WTC11 (cell line): ENCODE results near the gene INTS7. TPM values are rescaled to one million over a fixed set of nuclear protein-coding genes. Genes with fewer than 3 reads are reported as not detected.

Experiments used
- ATAC-seq: fragments of 200-7000 bp; cut with Tn5 transposase; 2 replicates; pipeline ENCODE4 v1.10.0; 2021; ENCODE audit warnings: mild to moderate bottlenecking, moderate library complexity
- CTCF ChIA-PET: fragments of 300-600 bp; sonication (Branson Sonifier 250); formaldehyde crosslinking; loops from one replicate; lab custom pipeline; 2021; ENCODE audit warnings: antibody characterized with exemption; lab: Charles Lee
- POLR2A ChIA-PET: fragments of 350-600 bp; sonication (Branson Sonifier 250); formaldehyde crosslinking; loops from one replicate; lab custom pipeline; 2021; ENCODE audit warnings: antibody characterized with exemption; lab: Charles Lee
- DNase-seq: peaks from one replicate; pipeline ENCODE4 v3.0.0; 2021; ENCODE audit warnings: low spot score
- H3K27ac Mint-ChIP-seq: 2 replicates; pipeline ENCODE4 v1.8.0; 2021; ENCODE audit warnings: mixed read lengths
- H3K27me3 Mint-ChIP-seq: 2 replicates; pipeline ENCODE4 v1.8.0; 2021; ENCODE audit warnings: low read depth, mild to moderate bottlenecking, moderate library complexity, mixed read lengths
- H3K36me3 Mint-ChIP-seq: 2 replicates; pipeline ENCODE4 v1.8.0; 2021; ENCODE audit warnings: mixed read lengths
- H3K4me1 Mint-ChIP-seq: 2 replicates; pipeline ENCODE4 v1.8.0; 2022; ENCODE audit warnings: mixed read lengths
- H3K4me3 Mint-ChIP-seq: 2 replicates; pipeline ENCODE4 v1.8.0; 2021; ENCODE audit warnings: mild to moderate bottlenecking, moderate library complexity, mixed read lengths
- H3K9me3 Mint-ChIP-seq: 2 replicates; pipeline ENCODE4 v1.8.0; 2021; ENCODE audit warnings: mixed read lengths
- ERG ChIP-seq: fragments of 250-450 bp; sonication (Bioruptor Pico); IDR thresholded peaks from 2 replicates; pipeline ENCODE4 v1.8.0; 2021; ENCODE audit warnings: mild to moderate bottlenecking
- FOXP1 ChIP-seq: sonication (generic); formaldehyde crosslinking; IDR thresholded peaks from 2 replicates; pipeline ENCODE4 v1.8.0; 2022; ENCODE audit warnings: missing genetic modification reagents, mild to moderate bottlenecking, moderate library complexity, borderline replicate concordance
- GTF2I ChIP-seq: fragments of 250-450 bp; sonication (Bioruptor Pico); conservative IDR thresholded peaks from 2 replicates; pipeline ENCODE4 v1.4.0; 2021; ENCODE audit warnings: mild to moderate bottlenecking
- HMGXB4 ChIP-seq: sonication (generic); formaldehyde crosslinking; IDR thresholded peaks from 2 replicates; pipeline ENCODE4 v1.8.1; 2023; ENCODE audit warnings: mild to moderate bottlenecking, moderate library complexity, missing genetic modification reagents
- JAZF1 ChIP-seq: fragments of 250-450 bp; sonication (Bioruptor Pico); IDR thresholded peaks from 2 replicates; pipeline ENCODE4 v1.9.0; 2021; ENCODE audit warnings: moderate library complexity, mild to moderate bottlenecking, inconsistent platforms
- NFYB ChIP-seq: sonication (generic); formaldehyde crosslinking; conservative IDR thresholded peaks from 2 replicates; pipeline ENCODE4 v1.8.0; 2022; ENCODE audit warnings: low read depth, missing genetic modification reagents
- RORB ChIP-seq: fragments of 250-450 bp; sonication (Bioruptor Pico); IDR thresholded peaks from 2 replicates; pipeline ENCODE4 v1.9.0; 2021; ENCODE audit warnings: mild to moderate bottlenecking
- SMAD4 ChIP-seq: sonication (generic); formaldehyde crosslinking; IDR thresholded peaks from 2 replicates; pipeline ENCODE4 v1.8.0; 2022; ENCODE audit warnings: mild to moderate bottlenecking, missing genetic modification reagents
- TEAD1 ChIP-seq: sonication (generic); formaldehyde crosslinking; IDR thresholded peaks from 2 replicates; pipeline ENCODE4 v1.8.0; 2022; ENCODE audit warnings: mild to moderate bottlenecking, missing genetic modification reagents
- TEAD4 ChIP-seq: sonication (generic); formaldehyde crosslinking; IDR thresholded peaks from 2 replicates; pipeline ENCODE4 v1.8.0; 2022; ENCODE audit warnings: mild to moderate bottlenecking, missing genetic modification reagents
- TP53 ChIP-seq: sonication (generic); formaldehyde crosslinking; IDR thresholded peaks from 2 replicates; pipeline ENCODE4 v1.8.1; 2023; ENCODE audit warnings: mild to moderate bottlenecking, missing genetic modification reagents
- ZNF232 ChIP-seq: sonication (generic); formaldehyde crosslinking; IDR thresholded peaks from 2 replicates; pipeline ENCODE4 v1.8.0; 2022; ENCODE audit warnings: mild to moderate bottlenecking, missing genetic modification reagents
- ZNF416 ChIP-seq: fragments of 250-450 bp; sonication (Bioruptor Pico); IDR thresholded peaks from 2 replicates; pipeline ENCODE4 v1.9.0; 2021; ENCODE audit warnings: mild to moderate bottlenecking, inconsistent platforms
- total RNA-seq: library from RNA; stranded (reverse); gene quantifications from 3 replicates; pipeline ENCODE4 v1.2.3, GENCODE V29; 2021
- TF ChIP-seq, protein P1 (sequence below): fragments of 250-450 bp; sonication (Bioruptor Pico); IDR thresholded peaks from 2 replicates; pipeline ENCODE4 v2.1.2; 2022; ENCODE audit warnings: mild to moderate bottlenecking, moderate library complexity
- TF ChIP-seq, protein P2 (sequence below): sonication (generic); formaldehyde crosslinking; IDR thresholded peaks from 2 replicates; pipeline ENCODE4 v1.8.1; 2022; ENCODE audit warnings: low read depth, mild to moderate bottlenecking, moderate library complexity, missing genetic modification reagents, borderline replicate concordance
- TF ChIP-seq, protein P3 (sequence below): sonication (generic); formaldehyde crosslinking; IDR thresholded peaks from 2 replicates; pipeline ENCODE4 v1.8.0; 2023; ENCODE audit warnings: missing genetic modification reagents
- TF ChIP-seq, protein P4 (sequence below): sonication (generic); formaldehyde crosslinking; IDR thresholded peaks from 2 replicates; pipeline ENCODE4 v1.8.0; 2022; ENCODE audit warnings: mild to moderate bottlenecking, missing genetic modification reagents
- TF ChIP-seq, protein P5 (sequence below): sonication (generic); formaldehyde crosslinking; IDR thresholded peaks from 2 replicates; pipeline ENCODE4 v1.8.0; 2022; ENCODE audit warnings: mild to moderate bottlenecking, missing genetic modification reagents

The INTS7 gene
- total RNA-seq, 1 experiment from 2014 or later = 17.2 TPM

DNA sequence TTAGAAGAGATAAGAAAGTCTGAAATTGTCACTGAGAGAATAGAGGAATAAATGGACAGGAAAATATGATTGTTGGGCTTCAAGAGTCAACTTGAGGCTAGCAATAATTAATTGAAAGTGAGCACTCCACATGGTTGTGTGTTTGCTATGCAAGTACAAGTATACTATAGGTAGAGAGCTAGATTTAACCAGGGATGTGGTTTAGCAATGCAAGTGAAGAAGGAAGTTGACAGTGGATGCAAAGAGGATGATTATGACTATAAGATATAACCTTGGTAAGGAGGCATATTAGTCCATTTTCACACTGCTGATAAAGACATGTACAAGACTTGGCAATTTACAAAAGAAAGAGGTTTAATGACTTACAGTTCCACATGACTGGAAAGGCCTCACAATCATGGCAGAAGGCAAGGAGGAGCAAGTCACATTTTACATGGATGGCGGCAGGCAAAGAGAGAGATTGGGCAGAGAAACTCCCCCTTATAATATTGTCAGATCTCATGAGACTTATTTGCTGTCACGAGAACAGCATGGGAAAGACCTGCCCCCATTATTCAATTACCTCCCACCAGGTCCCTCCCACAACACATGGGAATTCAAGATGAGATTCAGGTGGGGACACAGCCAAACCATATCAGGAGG lies 47.5 kb upstream of the INTS7 start (continued):
- TF ChIP-seq TEAD1 (CRISPR knock-in tag) = no peak
- TF ChIP-seq ERG (CRISPR knock-in tag) = no peak
- no peak for TF ChIP-seq SMAD4
- TF ChIP-seq, protein P1, sequence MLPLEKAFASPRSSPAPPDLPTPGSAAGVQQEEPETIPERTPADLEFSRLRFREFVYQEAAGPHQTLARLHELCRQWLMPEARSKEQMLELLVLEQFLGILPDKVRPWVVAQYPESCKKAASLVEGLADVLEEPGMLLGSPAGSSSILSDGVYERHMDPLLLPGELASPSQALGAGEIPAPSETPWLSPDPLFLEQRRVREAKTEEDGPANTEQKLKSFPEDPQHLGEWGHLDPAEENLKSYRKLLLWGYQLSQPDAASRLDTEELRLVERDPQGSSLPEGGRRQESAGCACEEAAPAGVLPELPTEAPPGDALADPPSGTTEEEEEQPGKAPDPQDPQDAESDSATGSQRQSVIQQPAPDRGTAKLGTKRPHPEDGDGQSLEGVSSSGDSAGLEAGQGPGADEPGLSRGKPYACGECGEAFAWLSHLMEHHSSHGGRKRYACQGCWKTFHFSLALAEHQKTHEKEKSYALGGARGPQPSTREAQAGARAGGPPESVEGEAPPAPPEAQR (CRISPR knock-in tag) = no peak
- TF ChIP-seq RORB (CRISPR knock-in tag) = no peak
- TF ChIP-seq ZNF232 (CRISPR knock-in tag) = no peak
- TF ChIP-seq, protein P2, sequence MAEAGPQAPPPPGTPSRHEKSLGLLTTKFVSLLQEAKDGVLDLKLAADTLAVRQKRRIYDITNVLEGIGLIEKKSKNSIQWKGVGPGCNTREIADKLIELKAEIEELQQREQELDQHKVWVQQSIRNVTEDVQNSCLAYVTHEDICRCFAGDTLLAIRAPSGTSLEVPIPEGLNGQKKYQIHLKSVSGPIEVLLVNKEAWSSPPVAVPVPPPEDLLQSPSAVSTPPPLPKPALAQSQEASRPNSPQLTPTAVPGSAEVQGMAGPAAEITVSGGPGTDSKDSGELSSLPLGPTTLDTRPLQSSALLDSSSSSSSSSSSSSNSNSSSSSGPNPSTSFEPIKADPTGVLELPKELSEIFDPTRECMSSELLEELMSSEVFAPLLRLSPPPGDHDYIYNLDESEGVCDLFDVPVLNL = no peak
- TF ChIP-seq NFYB = no peak
- no peak for TF ChIP-seq HMGXB4
- TF ChIP-seq, protein P3, sequence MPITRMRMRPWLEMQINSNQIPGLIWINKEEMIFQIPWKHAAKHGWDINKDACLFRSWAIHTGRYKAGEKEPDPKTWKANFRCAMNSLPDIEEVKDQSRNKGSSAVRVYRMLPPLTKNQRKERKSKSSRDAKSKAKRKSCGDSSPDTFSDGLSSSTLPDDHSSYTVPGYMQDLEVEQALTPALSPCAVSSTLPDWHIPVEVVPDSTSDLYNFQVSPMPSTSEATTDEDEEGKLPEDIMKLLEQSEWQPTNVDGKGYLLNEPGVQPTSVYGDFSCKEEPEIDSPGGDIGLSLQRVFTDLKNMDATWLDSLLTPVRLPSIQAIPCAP (CRISPR knock-in tag) = no peak

DNA sequence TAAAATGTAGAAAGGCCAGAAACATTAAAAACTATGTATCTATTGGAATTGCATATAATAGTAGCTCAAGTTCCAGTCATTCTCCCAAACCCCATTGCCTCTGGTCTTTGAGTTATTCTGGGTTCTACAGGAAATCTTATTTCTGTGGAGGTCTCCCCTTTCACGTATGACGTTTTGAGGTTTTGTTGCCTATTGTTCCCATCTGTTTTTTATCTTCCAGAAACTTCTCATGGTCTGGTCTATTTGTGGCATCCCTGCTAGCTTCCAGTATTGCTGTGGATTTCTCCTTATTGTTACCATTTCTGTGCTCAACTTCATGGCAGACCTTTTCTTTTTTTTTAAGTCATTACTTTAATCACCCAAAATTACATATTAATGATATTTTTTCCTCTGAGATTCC lies 43.5 kb upstream of the INTS7 start:
- H3K4me1 Mint-ChIP-seq = no peaks in the 10 kb centered on the region
- H3K27me3 Mint-ChIP-seq = no peaks in the 10 kb centered on the region
- DNase-seq (no peak), ATAC-seq (no peak)
- ChIA-PET POLR2A (no interaction called here), CTCF (no interaction called here)
- no peak overlapping the region for H3K4me3 Mint-ChIP-seq
- H3K9me3 Mint-ChIP-seq = no peaks in the 10 kb centered on the region
- peaks cover 32% of the 10 kb centered on the region for H3K36me3 Mint-ChIP-seq
- no peak overlapping the region for H3K27ac Mint-ChIP-seq
- TF ChIP-seq FOXP1 = no peak
- TF ChIP-seq ZNF416 (CRISPR knock-in tag) = no peak
- TF ChIP-seq TP53 = no peak
- no peak for TF ChIP-seq JAZF1 (CRISPR knock-in tag)
- TF ChIP-seq, protein P4, sequence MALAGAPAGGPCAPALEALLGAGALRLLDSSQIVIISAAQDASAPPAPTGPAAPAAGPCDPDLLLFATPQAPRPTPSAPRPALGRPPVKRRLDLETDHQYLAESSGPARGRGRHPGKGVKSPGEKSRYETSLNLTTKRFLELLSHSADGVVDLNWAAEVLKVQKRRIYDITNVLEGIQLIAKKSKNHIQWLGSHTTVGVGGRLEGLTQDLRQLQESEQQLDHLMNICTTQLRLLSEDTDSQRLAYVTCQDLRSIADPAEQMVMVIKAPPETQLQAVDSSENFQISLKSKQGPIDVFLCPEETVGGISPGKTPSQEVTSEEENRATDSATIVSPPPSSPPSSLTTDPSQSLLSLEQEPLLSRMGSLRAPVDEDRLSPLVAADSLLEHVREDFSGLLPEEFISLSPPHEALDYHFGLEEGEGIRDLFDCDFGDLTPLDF (CRISPR knock-in tag) = no peak
- TF ChIP-seq GTF2I (CRISPR knock-in tag) = no peak
- TF ChIP-seq, protein P2 = no peak
- TF ChIP-seq, protein P5, sequence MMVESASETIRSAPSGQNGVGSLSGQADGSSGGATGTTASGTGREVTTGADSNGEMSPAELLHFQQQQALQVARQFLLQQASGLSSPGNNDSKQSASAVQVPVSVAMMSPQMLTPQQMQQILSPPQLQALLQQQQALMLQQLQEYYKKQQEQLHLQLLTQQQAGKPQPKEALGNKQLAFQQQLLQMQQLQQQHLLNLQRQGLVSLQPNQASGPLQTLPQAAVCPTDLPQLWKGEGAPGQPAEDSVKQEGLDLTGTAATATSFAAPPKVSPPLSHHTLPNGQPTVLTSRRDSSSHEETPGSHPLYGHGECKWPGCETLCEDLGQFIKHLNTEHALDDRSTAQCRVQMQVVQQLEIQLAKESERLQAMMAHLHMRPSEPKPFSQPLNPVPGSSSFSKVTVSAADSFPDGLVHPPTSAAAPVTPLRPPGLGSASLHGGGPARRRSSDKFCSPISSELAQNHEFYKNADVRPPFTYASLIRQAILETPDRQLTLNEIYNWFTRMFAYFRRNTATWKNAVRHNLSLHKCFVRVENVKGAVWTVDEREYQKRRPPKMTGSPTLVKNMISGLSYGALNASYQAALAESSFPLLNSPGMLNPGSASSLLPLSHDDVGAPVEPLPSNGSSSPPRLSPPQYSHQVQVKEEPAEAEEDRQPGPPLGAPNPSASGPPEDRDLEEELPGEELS (CRISPR knock-in tag) = no peak
- no peak for TF ChIP-seq SMAD4
- no peak for TF ChIP-seq TEAD4 (CRISPR knock-in tag)
